ENCODE measurements around the gene RNPEPL1. TPM values are rescaled to one million over a fixed set of nuclear protein-coding genes. Genes with fewer than 3 reads are reported as not detected.

RNPEPL1 gene
- total and polyA plus RNA-seq, 2 experiments from 2014 or later = 6.0 to 21.0 TPM

GRCh38 chr2:240605867-240606743, 37.8 kb downstream of the RNPEPL1 start (continued):
- TF ChIP-seq ETS1 (IDR thresholded peaks at IDR 0.05) (no peak), EZH2 (IDR thresholded peaks at IDR 0.05; ENCODE audit: low read depth, unreplicated experiment) (no peak), STAT1 (IDR thresholded peaks at IDR 0.05; ENCODE audit: unreplicated experiment) (no peak), CTCF (conservative IDR thresholded peaks at IDR 0.05; ENCODE audit: low read depth in 2 of 2) (no peak), CREB1 (CRISPR knock-in tag; IDR thresholded peaks at IDR 0.05; ENCODE audit: low read depth) (no peak), NANOG (IDR thresholded peaks at IDR 0.05; ENCODE audit: borderline replicate concordance) (no peak), EZH2phosphoT487 (IDR thresholded peaks at IDR 0.05; ENCODE audit: unreplicated experiment) (no peak), REST (IDR thresholded peaks at IDR 0.05; ENCODE audit: unreplicated experiment) (no peak)

- Histone ChIP-seq H3K79me2 (replicated peaks; ENCODE audit: insufficient read depth) (no peaks in the 10 kb centered on the region), H3K4me3 (no peak overlapping the region), H3K4me1 (ENCODE audit: insufficient read depth) (no peaks in the 10 kb centered on the region), H3K27ac (ENCODE audit: low read depth) (no peak overlapping the region), H3K9me2 (ENCODE audit: insufficient read depth) (no peaks in the 10 kb centered on the region), H4K20me1 (replicated peaks; ENCODE audit: insufficient read depth) (no peaks in the 10 kb centered on the region), H3F3A (replicated peaks; ENCODE audit: low read depth) (no peaks in the 10 kb centered on the region), H3K27me3 (ENCODE audit: insufficient read depth) (no peaks in the 10 kb centered on the region), H3K4me2 (no peak overlapping the region), H3K36me3 (ENCODE audit: insufficient read depth) (no peaks in the 10 kb centered on the region), H2AFZ (no peak overlapping the region)
- Mint-ChIP-seq H3K36me3 (ENCODE audit: low read depth) (peaks cover 25% of the 10 kb centered on the region), H3K4me3 (no peak overlapping the region), H3K27me3 (ENCODE audit: insufficient read depth, low read depth, poor library complexity) (peaks cover under 1% of the 10 kb centered on the region), H3K9me3 (peaks cover 10% of the 10 kb centered on the region), H3K4me1 (no peaks in the 10 kb centered on the region), H3K27ac (no peak overlapping the region)
- DNase-seq (ENCODE audit: low spot score) (no peak), ATAC-seq (no peak)
- TF ChIP-seq STAT1 (IDR thresholded peaks at IDR 0.05; ENCODE audit: unreplicated experiment) (no peak), ETS1 (IDR thresholded peaks at IDR 0.05) (no peak), ZNF331 (CRISPR knock-in tag; IDR thresholded peaks at IDR 0.05; ENCODE audit: low read depth) (no peak)
Measured at GRCh38 chr2:240611601-240612210, 43.4 kb downstream of the RNPEPL1 start.
